PC-3 (cell line): ENCODE data around the gene B4GALNT3.

ENCODE experiments used
- EZH2 ChIP-seq: fragments of 300-600 bp; sonication (generic); IDR thresholded peaks from one replicate; pipeline ENCODE4 v1.6.1; 2017; ENCODE audit warnings: antibody characterized with exemption, mild to moderate bottlenecking, low read length; ENCODE audit not compliant: unreplicated experiment
- EZH2phosphoT487 ChIP-seq: fragments of 300-600 bp; sonication (generic); IDR thresholded peaks from 2 replicates; pipeline ENCODE4 v1.6.1; 2018; ENCODE audit warnings: mild to moderate bottlenecking, antibody characterized with exemption, low read length, borderline replicate concordance
- TF ChIP-seq, protein P1 (sequence below): fragments of 300-600 bp; sonication (generic); conservative IDR thresholded peaks from 2 replicates; pipeline ENCODE4 v1.5.1; 2017; ENCODE audit warnings: antibody characterized with exemption, low read depth, mild to moderate bottlenecking, low read length

DNA sequence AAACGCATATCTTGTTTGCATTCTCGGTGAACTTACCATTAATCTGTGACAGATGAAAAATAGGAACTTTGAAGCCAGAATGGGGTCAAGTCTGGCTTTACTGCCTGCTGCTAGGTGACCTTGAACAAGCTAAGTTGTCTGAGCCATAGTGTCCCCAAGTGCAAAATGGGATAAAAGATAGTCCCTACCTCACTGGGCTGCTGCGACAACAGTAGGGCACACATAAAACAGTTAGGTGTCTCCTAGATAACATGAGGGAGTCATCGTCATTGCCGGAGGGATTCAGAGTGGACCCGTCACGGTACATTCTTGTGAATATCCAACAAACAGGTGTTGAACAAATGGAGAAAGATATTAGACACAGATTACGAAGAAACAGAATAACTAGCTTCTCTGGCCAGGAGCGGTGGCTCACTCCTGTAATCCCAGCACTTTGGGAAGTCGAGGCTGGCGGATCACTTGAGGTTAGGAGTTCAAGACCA is 132.3 kb downstream of the B4GALNT3 start:
- TF ChIP-seq, protein P1, sequence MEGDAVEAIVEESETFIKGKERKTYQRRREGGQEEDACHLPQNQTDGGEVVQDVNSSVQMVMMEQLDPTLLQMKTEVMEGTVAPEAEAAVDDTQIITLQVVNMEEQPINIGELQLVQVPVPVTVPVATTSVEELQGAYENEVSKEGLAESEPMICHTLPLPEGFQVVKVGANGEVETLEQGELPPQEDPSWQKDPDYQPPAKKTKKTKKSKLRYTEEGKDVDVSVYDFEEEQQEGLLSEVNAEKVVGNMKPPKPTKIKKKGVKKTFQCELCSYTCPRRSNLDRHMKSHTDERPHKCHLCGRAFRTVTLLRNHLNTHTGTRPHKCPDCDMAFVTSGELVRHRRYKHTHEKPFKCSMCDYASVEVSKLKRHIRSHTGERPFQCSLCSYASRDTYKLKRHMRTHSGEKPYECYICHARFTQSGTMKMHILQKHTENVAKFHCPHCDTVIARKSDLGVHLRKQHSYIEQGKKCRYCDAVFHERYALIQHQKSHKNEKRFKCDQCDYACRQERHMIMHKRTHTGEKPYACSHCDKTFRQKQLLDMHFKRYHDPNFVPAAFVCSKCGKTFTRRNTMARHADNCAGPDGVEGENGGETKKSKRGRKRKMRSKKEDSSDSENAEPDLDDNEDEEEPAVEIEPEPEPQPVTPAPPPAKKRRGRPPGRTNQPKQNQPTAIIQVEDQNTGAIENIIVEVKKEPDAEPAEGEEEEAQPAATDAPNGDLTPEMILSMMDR, result no peak
- TF ChIP-seq EZH2phosphoT487 (no peak), EZH2 (no peak)
